ENCODE results near the gene CD2BP2.

CD2BP2 gene

GRCh38 chr16:30351001-30351441, 4.1 kb downstream of the CD2BP2 start:
- ATAC-seq = no peak
- TF ChIP-seq OSR1 (CRISPR knock-in tag; IDR thresholded peaks at IDR 0.05) (no peak), TCF4 (CRISPR knock-in tag; IDR thresholded peaks at IDR 0.05; ENCODE audit: borderline replicate concordance) (no peak), ZNF70 (CRISPR knock-in tag; IDR thresholded peaks at IDR 0.05) (no peak), ZC3H10 (CRISPR knock-in tag; IDR thresholded peaks at IDR 0.05) (no peak), SNAI2 (CRISPR knock-in tag; IDR thresholded peaks at IDR 0.05) (no peak), BACH2 (CRISPR knock-in tag; IDR thresholded peaks at IDR 0.05; ENCODE audit: borderline replicate concordance) (no peak), ISL1 (CRISPR knock-in tag; IDR thresholded peaks at IDR 0.05) (no peak), PATZ1 (CRISPR knock-in tag; IDR thresholded peaks at IDR 0.05; ENCODE audit: borderline replicate concordance) (no peak), TOX (CRISPR knock-in tag; IDR thresholded peaks at IDR 0.05; ENCODE audit: borderline replicate concordance) (no peak), ZFP3 (CRISPR knock-in tag; IDR thresholded peaks at IDR 0.05) (no peak), ZNF8 (CRISPR knock-in tag; IDR thresholded peaks at IDR 0.05) (no peak), ZNF565 (CRISPR knock-in tag; conservative IDR thresholded peaks at IDR 0.05; ENCODE audit: low read depth) (no peak), RARB (CRISPR knock-in tag; IDR thresholded peaks at IDR 0.05) (no peak), CSRNP3 (CRISPR knock-in tag; IDR thresholded peaks at IDR 0.05) (no peak), PPARA (CRISPR knock-in tag; IDR thresholded peaks at IDR 0.05; ENCODE audit: borderline replicate concordance) (no peak), GLIS3 (CRISPR knock-in tag; IDR thresholded peaks at IDR 0.05) (no peak), ESRRG (CRISPR knock-in tag; IDR thresholded peaks at IDR 0.05) (no peak), CSDC2 (CRISPR knock-in tag; IDR thresholded peaks at IDR 0.05) (no peak)
- TF ChIP-seq, protein P1, sequence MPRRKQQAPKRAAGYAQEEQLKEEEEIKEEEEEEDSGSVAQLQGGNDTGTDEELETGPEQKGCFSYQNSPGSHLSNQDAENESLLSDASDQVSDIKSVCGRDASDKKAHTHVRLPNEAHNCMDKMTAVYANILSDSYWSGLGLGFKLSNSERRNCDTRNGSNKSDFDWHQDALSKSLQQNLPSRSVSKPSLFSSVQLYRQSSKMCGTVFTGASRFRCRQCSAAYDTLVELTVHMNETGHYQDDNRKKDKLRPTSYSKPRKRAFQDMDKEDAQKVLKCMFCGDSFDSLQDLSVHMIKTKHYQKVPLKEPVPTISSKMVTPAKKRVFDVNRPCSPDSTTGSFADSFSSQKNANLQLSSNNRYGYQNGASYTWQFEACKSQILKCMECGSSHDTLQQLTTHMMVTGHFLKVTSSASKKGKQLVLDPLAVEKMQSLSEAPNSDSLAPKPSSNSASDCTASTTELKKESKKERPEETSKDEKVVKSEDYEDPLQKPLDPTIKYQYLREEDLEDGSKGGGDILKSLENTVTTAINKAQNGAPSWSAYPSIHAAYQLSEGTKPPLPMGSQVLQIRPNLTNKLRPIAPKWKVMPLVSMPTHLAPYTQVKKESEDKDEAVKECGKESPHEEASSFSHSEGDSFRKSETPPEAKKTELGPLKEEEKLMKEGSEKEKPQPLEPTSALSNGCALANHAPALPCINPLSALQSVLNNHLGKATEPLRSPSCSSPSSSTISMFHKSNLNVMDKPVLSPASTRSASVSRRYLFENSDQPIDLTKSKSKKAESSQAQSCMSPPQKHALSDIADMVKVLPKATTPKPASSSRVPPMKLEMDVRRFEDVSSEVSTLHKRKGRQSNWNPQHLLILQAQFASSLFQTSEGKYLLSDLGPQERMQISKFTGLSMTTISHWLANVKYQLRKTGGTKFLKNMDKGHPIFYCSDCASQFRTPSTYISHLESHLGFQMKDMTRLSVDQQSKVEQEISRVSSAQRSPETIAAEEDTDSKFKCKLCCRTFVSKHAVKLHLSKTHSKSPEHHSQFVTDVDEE (CRISPR knock-in tag; IDR thresholded peaks at IDR 0.05) = no peak
- TF ChIP-seq, protein P2, sequence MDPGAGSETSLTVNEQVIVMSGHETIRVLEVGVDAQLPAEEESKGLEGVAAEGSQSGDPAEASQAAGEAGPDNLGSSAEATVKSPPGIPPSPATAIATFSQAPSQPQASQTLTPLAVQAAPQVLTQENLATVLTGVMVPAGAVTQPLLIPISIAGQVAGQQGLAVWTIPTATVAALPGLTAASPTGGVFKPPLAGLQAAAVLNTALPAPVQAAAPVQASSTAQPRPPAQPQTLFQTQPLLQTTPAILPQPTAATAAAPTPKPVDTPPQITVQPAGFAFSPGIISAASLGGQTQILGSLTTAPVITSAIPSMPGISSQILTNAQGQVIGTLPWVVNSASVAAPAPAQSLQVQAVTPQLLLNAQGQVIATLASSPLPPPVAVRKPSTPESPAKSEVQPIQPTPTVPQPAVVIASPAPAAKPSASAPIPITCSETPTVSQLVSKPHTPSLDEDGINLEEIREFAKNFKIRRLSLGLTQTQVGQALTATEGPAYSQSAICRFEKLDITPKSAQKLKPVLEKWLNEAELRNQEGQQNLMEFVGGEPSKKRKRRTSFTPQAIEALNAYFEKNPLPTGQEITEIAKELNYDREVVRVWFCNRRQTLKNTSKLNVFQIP (CRISPR knock-in tag; IDR thresholded peaks at IDR 0.05; ENCODE audit: borderline replicate concordance, low read depth) = no peak

GRCh38 chr16:30350134-30350871, 4.8 kb downstream of the CD2BP2 start:
- TF ChIP-seq ARNTL (CRISPR knock-in tag; IDR thresholded peaks at IDR 0.05; ENCODE audit: borderline replicate concordance, low read depth) (no peak), ZFP3 (CRISPR knock-in tag; IDR thresholded peaks at IDR 0.05) (no peak), ESRRG (CRISPR knock-in tag; IDR thresholded peaks at IDR 0.05) (no peak)
- ATAC-seq = no peak

GRCh38 chr16:30349675-30350074, 5.4 kb downstream of the CD2BP2 start:
- no peak for ATAC-seq
- TF ChIP-seq RARB (CRISPR knock-in tag; IDR thresholded peaks at IDR 0.05) (no peak), CSDC2 (CRISPR knock-in tag; IDR thresholded peaks at IDR 0.05) (no peak), ZC3H10 (CRISPR knock-in tag; IDR thresholded peaks at IDR 0.05) (no peak), PATZ1 (CRISPR knock-in tag; IDR thresholded peaks at IDR 0.05; ENCODE audit: borderline replicate concordance) (no peak), TCF4 (CRISPR knock-in tag; IDR thresholded peaks at IDR 0.05; ENCODE audit: borderline replicate concordance) (no peak), ZFP30 (CRISPR knock-in tag; IDR thresholded peaks at IDR 0.05) (no peak), ZFP3 (CRISPR knock-in tag; IDR thresholded peaks at IDR 0.05) (no peak), TOX (CRISPR knock-in tag; IDR thresholded peaks at IDR 0.05; ENCODE audit: borderline replicate concordance) (no peak)
- TF ChIP-seq, protein P2 (CRISPR knock-in tag; IDR thresholded peaks at IDR 0.05; ENCODE audit: borderline replicate concordance, low read depth) = no peak
- TF ChIP-seq, protein P1 (CRISPR knock-in tag; IDR thresholded peaks at IDR 0.05) = no peak
